Left lobe of liver (tissue), 2 donors: ENCODE results near the gene CDKN2AIPNL. TPM values are rescaled to one million over a fixed set of nuclear protein-coding genes. Genes with fewer than 3 reads are reported as not detected.
A peak's percentile ranks its signal among the peaks of the same experiment; 100 is the strongest.
"Not testable (repeated sequence)": the region's sequence is repeated elsewhere in the genome, so short reads cannot be mapped to it uniquely, and the experiment has no call there.

ENCODE experiments used
- ATAC-seq: fragments of 200-7000 bp; cut with Tn5 transposase; one replicate; pipeline ENCODE4 v1.9.1; 2020; ENCODE audit warnings: mild to moderate bottlenecking, moderate library complexity
- DNase-seq: peaks from one replicate; pipeline ENCODE4 v3.0.0-alpha.2; 2020; ENCODE audit warnings: low spot score
- total RNA-seq: library from RNA; stranded (reverse); gene quantifications from one replicate; pipeline ENCODE4 v1.2.1, GENCODE V29; 2021
- donor health status: DM: no; HTN: no; CAD: no; lungs with moderate emphysema.
- donor health status: DM: no; HTN: yes; CAD: no.

CDKN2AIPNL gene
- total RNA-seq, 1 donor from 2014 or later, result 9.9 TPM

GRCh38 chr5:134403951-134404350 lies 7.7 kb downstream of the CDKN2AIPNL start:
- no peak for ATAC-seq
- no peak for DNase-seq

DNA sequence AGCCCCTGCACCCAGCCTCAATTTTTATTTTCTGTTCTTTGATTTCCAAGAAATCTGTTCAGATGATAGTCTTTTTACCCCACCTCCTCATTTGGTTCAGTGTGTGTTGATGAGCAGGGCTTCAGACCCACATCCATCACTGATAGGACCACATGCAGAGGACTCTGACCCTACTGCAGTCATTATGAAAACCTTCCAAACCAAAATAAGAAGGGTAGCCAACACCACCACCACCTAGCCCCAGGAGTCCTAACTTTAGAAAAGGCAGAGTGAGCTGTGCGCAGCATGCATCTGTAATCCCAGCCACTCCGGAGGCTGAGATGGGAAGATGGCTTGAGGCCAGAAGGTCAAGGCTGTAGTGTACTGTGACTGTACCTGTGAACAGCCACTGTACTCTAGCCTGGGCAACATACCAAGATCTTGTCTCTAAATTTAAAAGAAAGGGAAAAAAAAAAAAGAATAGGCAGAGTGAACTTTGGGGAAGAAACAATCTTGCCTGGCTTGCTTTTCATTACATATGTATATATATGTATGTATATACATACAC lies 13.0 kb downstream of the CDKN2AIPNL start:
- ATAC-seq (peak; percentile 86), DNase-seq (peak; percentile 59)

- peak; percentile 12 for ATAC-seq
Observed at GRCh38 chr5:134397196-134397595, 14.5 kb downstream of the CDKN2AIPNL start.

DNA sequence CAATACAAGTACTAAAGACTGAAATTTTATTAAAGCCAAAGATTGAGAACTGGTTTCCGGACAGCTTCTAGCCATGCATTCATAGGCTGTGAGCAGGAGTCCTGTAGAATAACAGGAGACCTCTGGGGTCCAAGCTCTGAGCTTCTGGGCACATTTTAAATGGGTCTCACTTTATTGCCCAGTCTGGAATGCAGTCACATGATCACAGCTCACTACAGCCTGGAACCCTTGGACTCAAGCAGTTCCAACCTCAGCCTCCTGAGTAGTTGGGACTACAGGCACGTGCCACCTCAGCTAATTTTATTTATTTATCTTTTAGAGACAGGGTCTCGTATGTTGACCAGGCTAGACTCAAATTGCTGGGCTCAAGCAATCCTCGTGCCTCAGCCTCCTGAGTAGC lies 15.4 kb downstream of the CDKN2AIPNL start:
- ATAC-seq, result no peak

More at GRCh38 chr5:134397196-134397595, 14.5 kb downstream of the CDKN2AIPNL start:
- peak; percentile 33 for DNase-seq

GRCh38 chr5:134394932-134395331 lies 16.7 kb downstream of the CDKN2AIPNL start:
- DNase-seq, result no peak
- no peak for ATAC-seq

More for the DNA sequence above, 15.4 kb downstream of the CDKN2AIPNL start:
- no peak for DNase-seq

- no peak for ATAC-seq
- DNase-seq, result no peak
Observed at GRCh38 chr5:134392301-134392700, 19.4 kb downstream of the CDKN2AIPNL start.

- ATAC-seq, result no peak
- DNase-seq, result no peak
Observed at GRCh38 chr5:134387443-134387842, 24.2 kb downstream of the CDKN2AIPNL start.

GRCh38 chr5:134383980-134384697 lies 27.5 kb downstream of the CDKN2AIPNL start:
- ATAC-seq, result no peak
- DNase-seq, result no peak

GRCh38 chr5:134382204-134382603 lies 29.5 kb downstream of the CDKN2AIPNL start:
- not testable (repeated sequence) for ATAC-seq

DNA sequence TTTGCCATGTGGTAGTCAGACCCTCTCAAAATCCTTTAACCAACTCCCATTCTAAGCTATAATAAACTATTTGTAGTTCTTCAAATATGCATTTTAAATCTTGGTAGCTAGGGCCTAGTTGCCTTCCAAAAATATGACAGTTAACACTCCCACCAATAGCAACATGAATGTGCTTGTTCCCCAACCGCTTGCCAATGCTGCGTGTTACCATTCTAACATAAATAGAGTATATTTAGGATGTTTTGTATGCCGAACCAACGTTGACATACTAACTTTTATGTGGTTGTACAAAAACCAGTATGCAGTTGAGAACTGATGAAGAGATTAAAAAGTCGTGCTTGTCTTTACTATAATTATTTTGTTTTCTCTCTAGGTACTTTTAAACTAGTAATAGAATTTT lies 31.3 kb downstream of the CDKN2AIPNL start:
- no peak for ATAC-seq

More at GRCh38 chr5:134382204-134382603, 29.5 kb downstream of the CDKN2AIPNL start:
- not testable (repeated sequence) for DNase-seq

DNA sequence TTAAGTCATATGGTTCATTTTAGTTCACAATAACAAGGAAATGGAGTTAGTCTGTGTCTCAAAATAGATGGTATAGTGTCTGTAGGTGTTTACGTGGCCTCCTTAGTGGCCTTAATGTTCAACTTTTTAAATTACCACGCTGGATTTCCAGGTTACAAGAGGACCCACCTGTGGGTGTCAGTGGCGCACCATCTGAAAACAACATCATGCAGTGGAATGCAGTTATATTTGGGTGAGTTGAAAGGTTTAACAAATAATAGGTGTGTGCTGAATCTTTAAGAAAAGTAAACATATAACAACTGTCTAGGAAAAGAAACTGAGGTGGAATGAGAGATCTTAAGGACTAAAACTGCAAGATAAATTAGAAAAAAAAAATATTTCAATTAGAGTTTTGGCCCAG lies 37.4 kb downstream of the CDKN2AIPNL start:
- DNase-seq (no peak), ATAC-seq (no peak)

More for the DNA sequence above, 31.3 kb downstream of the CDKN2AIPNL start:
- DNase-seq, result no peak

DNA sequence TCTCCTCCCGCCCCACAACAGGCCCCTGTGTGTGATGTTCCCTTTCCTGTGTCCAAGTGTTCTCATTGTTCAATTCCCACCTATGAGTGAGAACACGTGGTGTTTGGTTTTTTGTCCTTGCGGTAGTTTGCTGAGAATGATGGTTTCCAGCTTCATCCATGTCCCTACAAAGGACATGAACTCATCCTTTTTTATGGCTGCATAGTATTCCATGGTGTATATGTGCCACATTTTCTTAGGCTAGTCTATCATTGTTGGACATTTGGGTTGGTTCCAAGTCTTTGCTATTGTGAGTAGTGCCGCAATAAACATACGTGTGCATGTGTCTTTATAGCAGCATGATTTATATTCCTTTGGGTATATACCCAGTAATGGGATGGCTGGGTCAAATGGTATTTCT lies 38.0 kb downstream of the CDKN2AIPNL start:
- DNase-seq, ATAC-seq: not testable (repeated sequence)

GRCh38 chr5:134371834-134372340 lies 39.8 kb downstream of the CDKN2AIPNL start:
- DNase-seq (peak; percentile 75), ATAC-seq (peak; percentile 50)

DNA sequence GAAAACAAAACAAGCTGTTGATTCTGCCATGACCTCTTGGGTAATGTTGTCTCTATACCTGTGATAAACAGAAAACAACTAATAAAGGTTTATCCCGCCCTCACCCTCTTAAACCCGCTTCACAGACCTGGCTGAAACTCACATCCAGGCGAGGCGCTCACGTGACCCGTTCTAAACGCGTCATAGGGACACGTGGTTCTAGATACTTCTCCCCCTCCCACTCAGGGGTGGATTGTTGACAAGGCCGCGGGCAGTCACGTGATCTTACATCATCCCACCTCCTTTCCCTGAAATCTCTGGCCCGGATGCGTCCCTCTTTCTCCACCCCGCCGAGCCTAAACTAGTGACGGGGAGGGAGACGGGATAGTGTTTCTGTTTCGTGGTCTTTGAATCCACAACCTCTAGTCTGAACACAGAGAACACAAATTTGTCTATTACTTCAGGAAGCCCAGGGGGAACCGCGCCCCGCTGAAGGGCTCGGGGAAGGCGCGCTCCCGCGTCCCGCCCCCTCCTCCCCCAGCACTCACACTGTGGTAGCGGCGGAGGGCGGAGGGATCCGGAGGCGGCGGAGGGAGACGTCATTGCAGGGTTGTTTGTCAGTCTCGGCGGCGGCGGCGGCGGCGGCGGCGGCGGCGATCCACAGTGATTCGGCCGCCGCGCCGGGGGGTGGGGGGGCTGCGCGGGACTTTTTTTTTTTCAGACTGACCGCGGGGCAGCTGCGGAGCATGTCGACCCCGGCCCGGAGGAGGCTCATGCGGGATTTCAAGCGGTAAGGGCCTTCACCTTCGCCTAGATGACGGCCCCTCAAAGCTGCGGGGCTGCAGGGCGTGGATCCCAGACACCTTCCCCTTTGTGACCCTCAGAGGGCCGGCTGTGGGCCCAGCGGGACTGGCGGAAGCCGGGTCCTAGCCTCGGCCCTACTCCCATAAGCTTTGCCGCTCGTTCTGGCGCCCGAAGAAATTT lies 40.5 kb downstream of the CDKN2AIPNL start, which contains the start of gene UBE2B:
Gene UBE2B (plus strand): TSS at position 699 of the 963 bp plus-strand sequence. CDS start 27 bp downstream, at position 726.
- ATAC-seq (peak; percentile 89), DNase-seq (peak; percentile 98)

- no peak for DNase-seq
- peak; percentile 3 for ATAC-seq
Observed at GRCh38 chr5:134370311-134370870, 41.3 kb downstream of the CDKN2AIPNL start.

GRCh38 chr5:134365604-134366003 lies 46.1 kb downstream of the CDKN2AIPNL start:
- DNase-seq (no peak), ATAC-seq (no peak)

DNA sequence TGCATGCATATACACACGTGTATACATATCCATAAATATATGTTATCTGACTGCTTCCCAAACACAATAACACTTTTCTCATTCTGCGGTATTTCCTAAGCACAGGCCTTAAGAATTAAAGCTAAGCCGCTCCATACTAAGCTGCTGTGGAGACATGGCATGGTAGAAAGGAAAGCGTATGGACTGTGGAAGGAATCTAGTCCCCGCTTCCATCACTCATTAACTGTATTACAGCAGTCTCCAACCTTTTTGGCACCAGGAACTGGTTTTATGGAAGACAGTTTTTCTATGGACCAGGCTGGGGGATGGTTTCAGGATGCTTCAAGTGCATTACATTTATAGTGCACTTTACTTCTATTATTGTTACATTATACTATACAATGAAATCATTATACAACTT lies 56.0 kb downstream of the CDKN2AIPNL start:
- ATAC-seq (no peak), DNase-seq (no peak)
